ENCODE results near the gene WWP2.

- no peak for TF ChIP-seq CTCF (IDR thresholded peaks at IDR 0.05)
- no peak for TF ChIP-seq EP300 (IDR thresholded peaks at IDR 0.05)
These were observed 132.5 kb downstream of the WWP2 start for GRCh38 chr16:69894676-69895075.

Data from ovary (tissue), 3 donors.